ENCODE data around the gene TBX1. TPM values are rescaled to one million over a fixed set of nuclear protein-coding genes. Genes with fewer than 3 reads are reported as not detected.

Gene TBX1
- total RNA-seq, 4 donors from 2014 or later, result 1.6 to 7.0 (median 4.8) TPM

DNA sequence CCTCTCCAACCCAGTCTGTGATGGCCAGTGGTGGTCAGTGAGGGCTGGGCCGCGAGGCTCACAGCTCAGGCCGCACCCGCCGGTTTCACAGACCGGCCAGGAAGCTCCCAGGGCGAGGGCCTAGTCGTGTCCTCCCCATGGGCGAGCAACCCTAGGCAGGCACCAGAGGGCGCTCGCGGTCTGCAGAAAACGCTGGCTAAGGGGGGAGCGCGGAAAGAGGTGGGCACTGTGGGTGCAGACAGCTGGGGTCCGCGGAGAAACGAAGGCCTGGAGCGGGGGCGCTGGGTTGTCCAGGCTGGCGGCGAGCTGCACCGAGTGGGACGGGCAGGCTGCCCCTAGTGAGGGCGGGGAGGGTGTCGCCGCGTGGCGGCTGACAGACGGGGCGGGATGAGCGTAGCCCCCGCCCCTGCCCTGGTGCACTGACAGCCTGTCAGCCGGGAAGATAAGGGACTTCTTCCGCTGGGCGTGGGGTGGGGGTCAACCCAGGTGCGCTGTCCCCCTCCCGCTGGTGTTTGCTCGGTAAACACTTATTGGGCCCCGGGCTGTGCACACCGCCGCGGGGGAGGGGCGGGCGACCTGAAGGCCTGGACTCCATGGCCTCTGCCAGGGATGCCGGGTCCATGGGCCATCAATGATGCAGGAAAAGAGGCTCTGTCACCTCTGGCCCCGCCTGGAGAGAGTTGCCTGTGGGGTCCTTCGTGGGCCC is 29.8 kb upstream of the TBX1 start:
- H3K4me3 ChIP-seq, result peak overlapping the region; percentile 40
- 2% methylated on average over 12 of the region's 48 CpGs for WGBS
- H3K27me3 ChIP-seq, result peaks cover 15% of the 10 kb centered on the region

GRCh38 chr22:19731361-19732135 is 29.0 kb upstream of the TBX1 start:
- no peak for DNase-seq (ENCODE audit: low spot score in 2 of 2)

More for the DNA sequence above, 29.8 kb upstream of the TBX1 start:
- TF ChIP-seq CTCF (IDR thresholded peaks at IDR 0.05) (peak; percentile 92 to 94), POLR2AphosphoS5 (IDR thresholded peaks at IDR 0.05) (no peak), EP300 (IDR thresholded peaks at IDR 0.05) (no peak)
- Histone ChIP-seq H3K4me1 (peaks cover 10% of the 10 kb centered on the region), H3K9me3 (no peaks in the 10 kb centered on the region), H3K27ac (no peak overlapping the region), H3K36me3 (no peaks in the 10 kb centered on the region)
- DNase-seq (ENCODE audit: low spot score in 2 of 2), result peak; percentile 90 to 92

GRCh38 chr22:19732403-19733113 is 28.0 kb upstream of the TBX1 start:
- TF ChIP-seq POLR2A (IDR thresholded peaks at IDR 0.05) (no peak), POLR2AphosphoS5 (IDR thresholded peaks at IDR 0.05) (no peak), CTCF (IDR thresholded peaks at IDR 0.05) (no peak), EP300 (IDR thresholded peaks at IDR 0.05) (no peak)
- DNase-seq (ENCODE audit: low spot score in 2 of 2), result no peak
- Histone ChIP-seq H3K36me3 (no peaks in the 10 kb centered on the region), H3K27ac (no peak overlapping the region), H3K4me3 (no peak overlapping the region), H3K9me3 (no peaks in the 10 kb centered on the region), H3K27me3 (no peaks in the 10 kb centered on the region), H3K4me1 (peaks cover 10% of the 10 kb centered on the region)
- WGBS, result 85% methylated on average over 3 of the region's 10 CpGs

More at GRCh38 chr22:19731361-19732135, 29.0 kb upstream of the TBX1 start:
- peaks cover 8% of the 10 kb centered on the region for H3K27me3 ChIP-seq
- H3K4me1 ChIP-seq, result peaks cover 10% of the 10 kb centered on the region
- H3K27ac ChIP-seq, result no peak overlapping the region
- no peak overlapping the region for H3K4me3 ChIP-seq
- no peaks in the 10 kb centered on the region for H3K36me3 ChIP-seq
- 73% methylated on average over 7 of the region's 21 CpGs for WGBS
- no peak for TF ChIP-seq CTCF (IDR thresholded peaks at IDR 0.05)
- TF ChIP-seq POLR2A (IDR thresholded peaks at IDR 0.05), result no peak
- no peak for TF ChIP-seq POLR2AphosphoS5 (IDR thresholded peaks at IDR 0.05)
- no peak for TF ChIP-seq EP300 (IDR thresholded peaks at IDR 0.05)
- H3K9me3 ChIP-seq, result no peaks in the 10 kb centered on the region

DNA sequence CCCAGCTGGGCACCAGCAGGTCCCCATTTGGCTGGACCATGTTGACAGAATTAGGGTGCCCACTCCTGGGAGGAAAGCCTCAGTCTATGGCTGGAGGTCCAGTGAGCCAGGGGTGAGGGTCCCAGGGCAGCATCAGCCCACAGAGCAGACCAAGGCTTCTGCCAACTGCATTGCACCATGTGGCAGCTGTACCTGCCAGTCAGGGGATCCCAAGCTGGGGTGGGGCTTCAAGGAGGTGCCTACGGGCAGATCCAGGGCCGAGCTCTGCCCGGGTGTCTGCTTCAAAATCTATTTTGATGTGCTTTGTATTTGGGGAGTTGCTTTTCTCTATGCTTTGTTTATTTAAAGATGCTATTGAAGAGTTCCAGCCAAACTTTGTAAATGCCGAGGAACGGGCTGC is 26.8 kb upstream of the TBX1 start:
- TF ChIP-seq EP300 (IDR thresholded peaks at IDR 0.05) (no peak), CTCF (IDR thresholded peaks at IDR 0.05) (no peak), POLR2A (IDR thresholded peaks at IDR 0.05) (no peak), POLR2AphosphoS5 (IDR thresholded peaks at IDR 0.05) (no peak)
- peaks cover 10% of the 10 kb centered on the region for H3K4me1 ChIP-seq
- H3K27me3 ChIP-seq, result peaks cover 2% of the 10 kb centered on the region
- DNase-seq (ENCODE audit: low spot score in 2 of 2), result no peak
- WGBS, result 70% methylated on average over 5 of the region's 5 CpGs
- H3K27ac ChIP-seq, result no peak overlapping the region
- no peaks in the 10 kb centered on the region for H3K9me3 ChIP-seq
- no peaks in the 10 kb centered on the region for H3K36me3 ChIP-seq
- no peak overlapping the region for H3K4me3 ChIP-seq

DNA sequence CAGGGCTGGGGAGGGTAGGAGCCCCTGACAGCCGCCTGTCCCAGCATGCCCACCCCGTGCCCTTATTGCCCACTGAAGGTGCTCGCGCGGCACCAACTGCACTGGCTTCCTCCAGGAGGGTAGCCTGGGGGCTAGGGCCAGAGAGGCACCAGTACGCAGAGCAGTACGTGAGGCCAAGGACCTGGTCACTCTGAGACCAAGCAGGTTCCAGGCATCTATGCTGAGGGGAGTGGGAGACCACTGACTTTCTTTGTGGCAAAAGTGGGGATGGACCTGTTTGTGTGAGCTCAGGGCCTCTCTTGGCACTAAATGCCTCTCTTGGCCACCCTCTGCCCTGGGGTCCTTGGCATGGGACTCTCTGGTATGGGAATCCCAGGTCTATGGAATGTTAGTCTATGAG is 26.4 kb upstream of the TBX1 start:
- peaks cover 3% of the 10 kb centered on the region for H3K27me3 ChIP-seq
- H3K4me3 ChIP-seq, result no peak overlapping the region
- H3K9me3 ChIP-seq, result no peaks in the 10 kb centered on the region
- 100% methylated on average over 1 of the region's 7 CpGs for WGBS
- H3K27ac ChIP-seq, result no peak overlapping the region
- DNase-seq (ENCODE audit: low spot score in 2 of 2), result no peak
- H3K36me3 ChIP-seq, result no peaks in the 10 kb centered on the region
- no peak for TF ChIP-seq POLR2AphosphoS5 (IDR thresholded peaks at IDR 0.05)
- TF ChIP-seq CTCF (IDR thresholded peaks at IDR 0.05), result no peak
- no peak for TF ChIP-seq POLR2A (IDR thresholded peaks at IDR 0.05)
- no peak for TF ChIP-seq EP300 (IDR thresholded peaks at IDR 0.05)
- peaks cover 10% of the 10 kb centered on the region for H3K4me1 ChIP-seq
